Fibroblast of villous mesenchyme (primary cell): ENCODE data around the gene PAX8. TPM values are rescaled to one million over a fixed set of nuclear protein-coding genes. Genes with fewer than 3 reads are reported as not detected.

ENCODE experiments used
- DNase-seq: peaks from one replicate; pipeline ENCODE4 v3.0.0-alpha.2; 2010; ENCODE audit warnings: low read depth
- H3K4me3 ChIP-seq: 2 replicates; pipeline ENCODE4 v1.5.1; 2011; ENCODE audit warnings: low read depth, mild to moderate bottlenecking, low read length
- CTCF ChIP-seq: IDR thresholded peaks from 2 replicates; pipeline ENCODE4 v1.5.1; 2012; ENCODE audit warnings: low read depth, mild to moderate bottlenecking, low read length; ENCODE audit not compliant: insufficient read depth
- total RNA-seq: library from RNA; depleted of rRNA; stranded (reverse); fragments of >200 nt; gene quantifications from 2 replicates; pipeline ENCODE4 v1.2.3, GENCODE V29; 2012

PAX8 gene
- total RNA-seq, 1 donor = 1.3 TPM

- TF ChIP-seq CTCF = no peak
- no peak for DNase-seq
- H3K4me3 ChIP-seq = no peak overlapping the region
Measured at GRCh38 chr2:113276761-113277425, 1.8 kb downstream of the PAX8 start.

- DNase-seq = no peak
- no peak overlapping the region for H3K4me3 ChIP-seq
- no peak for TF ChIP-seq CTCF
Measured at GRCh38 chr2:113276216-113276760, 2.4 kb downstream of the PAX8 start.

- H3K4me3 ChIP-seq = no peak overlapping the region
- TF ChIP-seq CTCF = no peak
- no peak for DNase-seq
Measured at GRCh38 chr2:113275556-113276215, 3.0 kb downstream of the PAX8 start.

GRCh38 chr2:113274432-113274831, 4.3 kb downstream of the PAX8 start:
- no peak for DNase-seq
- H3K4me3 ChIP-seq = no peak overlapping the region
- no peak for TF ChIP-seq CTCF

- H3K4me3 ChIP-seq = no peak overlapping the region
- TF ChIP-seq CTCF = no peak
- DNase-seq = no peak
Measured at GRCh38 chr2:113273981-113274380, 4.7 kb downstream of the PAX8 start.

GRCh38 chr2:113273027-113273551, 5.6 kb downstream of the PAX8 start:
- TF ChIP-seq CTCF = peak; percentile 28
- H3K4me3 ChIP-seq = no peak overlapping the region
- DNase-seq = peak; percentile 28
